Measurements from ENCODE around the gene ASIC1.
A peak's percentile ranks its signal among the peaks of the same experiment; 100 is the strongest.
"Not testable (repeated sequence)": the region's sequence is repeated elsewhere in the genome, so short reads cannot be mapped to it uniquely, and the experiment has no call there.

The ASIC1 gene

GRCh38 chr12:50057000-50057841 is at the start of gene ASIC1:
Gene ASIC1 (plus strand): TSS chr12:50057596. CDS start chr12:50058767, 1,171 bp downstream.
- peak; percentile 70 for DNase-seq

DNA sequence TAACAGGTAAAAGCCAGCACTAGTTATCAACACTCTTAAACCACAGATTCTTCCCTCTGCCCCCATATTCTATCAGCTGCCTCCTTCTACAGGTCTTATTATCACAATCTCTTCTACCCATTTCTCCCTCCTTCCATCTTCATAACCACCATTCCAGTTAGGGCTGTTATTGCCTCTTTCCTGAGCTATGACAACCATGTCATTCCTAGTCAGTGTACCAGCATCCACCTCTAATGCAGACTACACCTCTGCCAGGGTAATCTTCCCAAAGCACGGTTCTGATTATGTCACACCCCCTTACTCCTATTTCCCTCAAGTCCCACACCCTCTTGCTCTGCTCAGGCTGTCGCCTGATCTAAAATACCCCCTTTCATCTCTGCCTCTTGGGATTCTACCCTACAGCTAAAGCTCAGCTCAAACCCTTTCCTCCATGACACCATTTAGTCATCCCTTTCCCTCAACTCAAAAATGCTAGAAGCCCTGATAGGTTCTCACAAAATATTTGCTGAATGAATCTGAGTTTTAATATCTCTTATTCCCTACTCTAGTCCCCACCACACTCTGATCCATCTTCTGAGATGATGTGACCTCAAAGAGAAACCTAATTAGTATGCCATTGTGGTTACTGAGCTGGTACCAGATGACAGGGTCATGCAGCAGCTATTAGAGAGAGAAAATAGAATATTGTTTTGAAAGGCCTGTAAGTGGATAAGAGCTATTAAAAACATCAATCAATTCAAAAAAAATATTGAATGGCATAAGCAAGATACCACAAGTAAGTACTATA is 43.8 kb upstream of the ASIC1 start:
- no peak for DNase-seq

DNA sequence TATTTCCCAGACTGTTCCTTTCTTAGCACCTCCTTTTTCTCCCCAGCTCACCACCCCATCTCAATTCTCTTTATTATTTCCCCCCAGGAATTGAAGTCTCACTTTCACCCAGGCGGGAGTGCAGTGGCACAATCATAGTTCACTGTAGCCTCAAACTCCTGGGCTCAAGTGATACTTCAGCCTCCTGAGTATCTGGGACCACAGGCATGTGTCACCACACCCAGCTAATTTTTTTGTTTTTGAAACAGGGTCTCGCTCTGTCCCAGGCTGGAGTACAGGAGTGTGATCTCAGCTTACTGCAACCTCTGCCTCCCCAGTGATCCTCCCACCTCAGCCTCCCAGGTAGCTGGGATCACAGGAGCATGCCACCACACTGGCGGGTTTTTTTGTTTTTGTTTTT is 43.1 kb upstream of the ASIC1 start:
- no peak for DNase-seq

DNA sequence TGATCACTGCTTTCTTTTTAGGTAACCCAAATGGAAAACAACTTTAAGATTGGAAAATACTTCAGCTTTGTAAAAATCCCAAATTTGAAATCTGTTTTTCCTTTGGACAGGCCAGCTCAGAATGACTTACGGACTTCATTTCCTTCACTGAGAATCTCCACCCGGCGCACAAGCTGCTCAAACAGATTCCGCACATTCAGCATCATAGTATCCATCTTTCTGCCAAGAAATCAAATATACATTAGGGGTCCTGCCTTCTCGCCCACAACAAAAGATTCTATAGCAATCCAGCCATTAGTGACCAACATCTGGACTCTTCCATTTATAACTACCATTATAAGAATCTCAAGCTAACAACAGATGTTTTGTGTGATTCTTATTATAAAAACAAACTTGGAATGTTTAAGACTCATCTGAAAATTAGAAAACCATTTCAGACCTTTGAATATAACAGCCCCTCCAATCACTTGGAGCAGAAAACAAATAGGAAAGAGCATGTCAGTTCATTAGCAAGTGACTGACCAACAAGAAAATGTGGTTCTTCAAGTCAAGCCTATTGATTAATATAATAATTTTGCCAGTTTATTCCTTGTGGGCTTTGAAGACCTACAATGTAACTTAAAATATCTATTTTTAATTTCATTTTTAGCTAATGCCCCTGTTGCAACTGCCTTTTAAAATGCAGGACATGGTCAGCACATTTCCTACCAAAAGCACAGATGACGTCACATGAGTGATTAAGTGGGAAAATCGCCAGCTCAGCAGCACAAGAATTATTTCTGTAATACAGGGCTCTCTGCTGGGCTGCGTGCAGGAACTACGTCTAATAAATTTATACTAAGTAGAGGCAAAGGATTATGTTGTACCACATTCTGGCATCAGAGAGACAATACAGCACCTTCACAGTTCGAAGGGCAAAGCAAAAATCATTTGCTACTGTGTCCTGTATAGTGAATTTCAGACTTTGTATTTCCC is 40.6 kb upstream of the ASIC1 start:
- DNase-seq, result no peak

DNA sequence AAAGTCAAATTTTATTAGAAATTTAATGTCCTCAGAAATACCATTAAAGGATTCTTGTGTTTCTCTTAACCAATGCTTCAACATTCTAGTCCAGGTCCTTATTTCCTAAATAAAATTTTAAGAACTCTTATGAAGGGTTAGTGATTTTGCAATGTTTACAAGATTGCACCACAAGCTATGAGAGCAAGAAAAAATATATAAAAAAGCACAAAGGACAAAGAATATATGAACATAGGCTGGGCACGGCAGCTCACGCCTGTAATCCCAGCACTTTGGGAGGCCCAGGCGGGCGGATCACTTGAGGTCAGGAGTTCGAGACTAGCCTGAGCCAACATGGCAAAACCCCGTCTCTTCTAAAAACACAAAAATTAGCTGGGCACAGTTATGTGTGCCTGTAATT is 39.8 kb upstream of the ASIC1 start:
- DNase-seq, result no peak

- DNase-seq, result no peak
Measured at GRCh38 chr12:50018154-50018553, 39.2 kb upstream of the ASIC1 start.

DNA sequence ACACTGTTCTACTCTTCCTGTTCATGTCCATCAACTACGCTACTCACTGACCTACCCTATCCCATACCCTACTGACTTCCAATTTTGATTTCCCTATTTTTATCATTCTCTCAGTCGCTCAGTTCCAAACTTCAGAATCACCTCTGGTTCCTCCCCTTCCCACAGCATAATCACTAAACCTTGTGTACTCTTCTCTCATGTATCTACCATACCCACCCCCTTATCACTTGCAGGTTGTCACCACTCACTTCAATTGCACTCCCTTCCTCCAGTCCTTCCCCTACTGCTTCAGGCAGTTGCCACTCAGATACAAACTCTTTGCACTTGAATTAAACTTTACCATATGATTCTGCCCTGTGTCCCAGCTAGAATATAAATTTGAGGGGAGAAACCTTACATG is 38.4 kb upstream of the ASIC1 start:
- DNase-seq, result no peak

GRCh38 chr12:50019524-50019923 is 37.9 kb upstream of the ASIC1 start:
- DNase-seq, result no peak

- DNase-seq, result no peak
Measured at GRCh38 chr12:50021031-50021430, 36.4 kb upstream of the ASIC1 start.

DNA sequence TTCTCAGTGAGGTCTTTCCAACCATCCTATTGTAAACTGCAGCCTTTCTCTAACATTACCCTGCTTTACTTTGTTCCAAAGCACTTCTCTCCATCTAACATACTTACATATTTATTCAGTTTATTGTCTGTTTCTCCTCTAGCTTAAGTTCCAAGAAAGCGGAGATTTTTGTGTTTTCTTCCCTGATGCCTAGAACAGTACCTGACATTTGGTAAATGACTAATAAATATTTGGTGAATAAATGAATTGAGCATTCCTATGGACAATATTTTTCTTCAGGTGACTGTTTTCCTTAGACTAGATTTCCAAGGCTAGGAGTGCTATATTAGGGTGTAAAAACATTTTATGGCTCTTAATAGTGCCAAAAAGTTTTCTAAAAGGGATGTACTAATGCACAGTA is 34.5 kb upstream of the ASIC1 start:
- DNase-seq, result no peak

DNA sequence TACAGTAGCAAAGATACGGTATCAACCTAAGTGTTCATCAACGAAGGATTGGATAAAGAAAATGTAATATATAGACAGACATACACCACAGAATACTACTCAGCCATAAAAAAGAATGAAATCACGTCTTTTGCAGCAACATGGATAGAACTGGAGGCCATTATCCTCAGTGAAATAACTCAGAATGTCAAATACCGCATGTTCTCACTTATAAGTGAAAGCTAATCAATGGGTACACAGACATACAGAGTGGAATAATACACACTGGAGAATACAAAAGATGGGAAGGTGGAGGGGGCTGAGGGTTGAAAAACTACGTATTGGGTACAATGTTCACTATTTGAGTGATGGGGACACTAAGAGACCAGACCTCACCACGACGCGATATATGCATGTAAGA is 33.2 kb upstream of the ASIC1 start:
- no peak for DNase-seq

DNA sequence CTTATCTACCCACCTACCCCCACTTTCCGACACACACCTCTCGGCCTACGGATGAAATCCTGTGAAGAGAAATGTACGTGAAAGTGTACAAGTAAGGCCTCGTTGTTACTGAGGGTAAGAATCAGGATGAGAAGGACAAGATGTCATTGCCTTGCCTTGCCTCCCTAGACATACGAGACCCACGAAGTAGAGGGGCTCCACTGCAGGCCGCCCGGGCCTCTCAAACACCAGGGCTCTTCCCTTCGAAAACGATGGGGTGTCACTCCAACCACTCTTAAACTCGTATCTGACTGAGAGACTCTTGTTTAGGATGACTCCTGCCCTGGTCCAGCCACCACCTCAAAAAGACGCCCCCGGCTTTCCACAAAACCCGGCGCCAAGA is 32.6 kb upstream of the ASIC1 start:
- DNase-seq, result no peak

GRCh38 chr12:50025187-50026059 is 32.0 kb upstream of the ASIC1 start, which contains the start of gene RACGAP1:
Gene RACGAP1 (minus strand): TSS chr12:50025494. CDS start chr12:50016715, 8,779 bp downstream.
- peak; percentile 94 for DNase-seq

DNA sequence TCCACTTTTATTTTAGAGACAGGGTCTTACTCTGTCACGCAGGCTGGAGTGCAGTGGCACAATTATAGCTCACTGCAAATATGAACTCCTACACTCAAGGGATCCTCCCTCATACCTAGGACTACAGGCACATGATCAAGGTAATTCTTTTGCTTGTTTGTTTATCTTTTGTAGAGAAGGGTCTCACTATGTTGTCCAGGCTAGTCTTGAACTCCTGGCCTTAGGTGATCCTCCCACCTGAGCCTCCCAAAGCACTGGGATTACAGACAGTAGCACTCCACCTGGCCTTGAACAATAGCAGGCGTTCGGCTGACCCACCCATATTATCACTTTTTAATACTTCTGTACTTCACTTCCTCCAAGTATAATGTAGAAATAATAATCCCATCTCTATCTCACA is 30.7 kb upstream of the ASIC1 start:
- DNase-seq, result no peak

DNA sequence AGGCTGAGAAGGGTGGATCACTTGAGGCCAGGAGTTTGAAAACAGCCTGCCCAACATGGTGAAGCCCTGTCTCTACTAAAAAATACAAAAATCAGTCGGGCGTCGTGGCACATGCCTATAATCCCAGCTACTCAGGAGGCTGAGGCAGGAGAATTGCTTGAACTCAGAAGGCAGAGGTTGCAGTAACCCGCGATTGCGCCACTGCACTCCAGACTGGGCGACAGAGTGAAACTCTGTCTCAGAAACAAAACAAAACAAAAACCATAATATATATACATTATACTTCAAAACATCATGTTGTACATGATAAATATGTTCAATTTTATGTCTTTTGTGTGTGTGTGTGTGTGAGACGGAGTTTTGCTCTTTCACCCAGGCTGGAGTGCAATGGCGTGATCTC is 26.9 kb upstream of the ASIC1 start:
- not testable (repeated sequence) for DNase-seq

DNA sequence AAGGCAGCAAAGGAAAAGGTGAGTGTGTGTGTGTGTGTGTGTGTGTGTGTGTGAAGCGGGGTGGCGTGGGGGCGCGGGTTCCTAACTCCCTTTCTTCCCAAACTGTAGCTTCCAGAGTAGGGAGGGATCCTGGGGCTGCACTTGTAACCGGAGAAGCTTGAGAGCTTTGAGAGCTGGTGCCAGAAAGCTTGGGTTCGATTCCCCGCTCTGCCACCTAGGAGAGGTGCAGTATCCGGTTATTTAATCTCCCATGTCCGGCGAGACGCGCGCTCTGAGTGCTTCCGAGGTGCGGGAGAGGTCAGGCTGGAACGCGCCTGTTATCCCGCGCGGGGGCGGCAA is 24.9 kb upstream of the ASIC1 start:
- DNase-seq, result no peak

- DNase-seq, result no peak
Measured at GRCh38 chr12:50032854-50033581, 24.4 kb upstream of the ASIC1 start.

DNA sequence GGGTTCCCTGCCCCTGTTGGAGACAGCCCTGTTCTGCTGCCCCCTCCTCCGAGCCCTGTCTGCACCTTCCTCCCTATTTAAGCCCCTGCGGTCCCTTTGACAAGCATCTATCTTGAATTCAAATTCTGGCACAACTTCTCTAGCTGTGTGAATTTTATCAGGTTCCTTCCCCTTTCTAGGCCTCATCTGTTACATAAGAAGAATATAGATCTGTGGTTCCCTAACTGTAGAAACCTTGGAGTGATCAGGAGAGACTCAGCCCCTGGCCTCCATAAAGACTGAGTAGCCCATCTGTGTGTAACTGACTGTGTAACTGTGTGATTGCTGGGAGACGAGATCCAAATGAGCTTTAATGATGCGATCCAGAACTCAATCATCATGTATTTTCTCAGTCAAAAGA is 19.1 kb upstream of the ASIC1 start:
- no peak for DNase-seq

- peak; percentile 34 for DNase-seq
Measured at GRCh38 chr12:50039151-50039835, 18.1 kb upstream of the ASIC1 start.

- no peak for DNase-seq
Measured at GRCh38 chr12:50040657-50041056, 16.7 kb upstream of the ASIC1 start.
